HEK293 (cell line): ENCODE measurements around the gene CACYBP.
A peak's percentile ranks its signal among the peaks of the same experiment; 100 is the strongest.

Source experiments
- CTCF ChIA-PET: fragments of 350-600 bp; formaldehyde crosslinking; extraction: SDS; loops from one replicate; lab custom pipeline; 2021; ENCODE audit warnings: antibody characterized with exemption; lab: Yijun Ruan, JAX
- POLR2A ChIA-PET: fragments of 300-600 bp; formaldehyde crosslinking; extraction: SDS; loops from one replicate; lab custom pipeline; 2020; ENCODE audit warnings: antibody characterized with exemption, inconsistent platforms; lab: Yijun Ruan, JAX
- H3K27ac ChIP-seq: fragments of 200-500 bp; sonication (Bioruptor generic); 2 replicates; pipeline ENCODE4 v1.5.1; 2014; ENCODE audit warnings: low read depth, low read length, control low read depth, inconsistent platforms; ENCODE audit errors: extremely low read depth
- H3K36me3 ChIP-seq, 2 experiments: fragments of 200-500 bp in 1 of 2; sonication (Bioruptor generic) in 1 of 2; 1 replicate in 1 of 2; 2 replicates in 1 of 2; pipeline ENCODE4 v1.5.1; 2014 to 2017; ENCODE audit warnings: inconsistent platforms in 2 of 2, low read length in 2 of 2; ENCODE audit not compliant: control insufficient read depth in 2 of 2, insufficient read depth in 1 of 2
- H3K4me1 ChIP-seq: fragments of 200-500 bp; sonication (Bioruptor generic); 2 replicates; pipeline ENCODE4 v1.5.1; 2014; ENCODE audit warnings: mild to moderate bottlenecking, low read length, inconsistent platforms; ENCODE audit not compliant: control insufficient read depth, insufficient read depth
- H3K4me3 ChIP-seq: 2 replicates; pipeline ENCODE4 v1.5.1; 2011; ENCODE audit warnings: low read depth, mild to moderate bottlenecking, control low read depth, low read length, moderate library complexity
- H3K9me3 ChIP-seq: fragments of 200-500 bp; sonication (Bioruptor generic); 2 replicates; pipeline ENCODE4 v1.5.1; 2014; ENCODE audit warnings: low read depth, low read length, inconsistent platforms; ENCODE audit not compliant: control insufficient read depth, insufficient read depth
- BCL11A ChIP-seq: fragments of 450-650 bp; formaldehyde crosslinking; IDR thresholded peaks from 2 replicates; pipeline ENCODE4 v1.5.1; 2016; ENCODE audit warnings: low read depth, missing biosample characterization, missing genetic modification characterization
- GLI2 ChIP-seq: fragments of 450-650 bp; formaldehyde crosslinking; IDR thresholded peaks from 2 replicates; pipeline ENCODE4; 2017; ENCODE audit warnings: missing biosample characterization, missing genetic modification characterization, low read depth, borderline replicate concordance
- GLIS1 ChIP-seq: fragments of 450-650 bp; formaldehyde crosslinking; IDR thresholded peaks from 2 replicates; pipeline ENCODE4 v1.5.1; 2016; ENCODE audit warnings: missing biosample characterization, missing genetic modification characterization
- INSM2 ChIP-seq: fragments of 450-650 bp; formaldehyde crosslinking; IDR thresholded peaks from 2 replicates; pipeline ENCODE4 v1.5.1; 2016; ENCODE audit warnings: missing biosample characterization, missing genetic modification characterization
- KLF1 ChIP-seq: fragments of 450-650 bp; formaldehyde crosslinking; IDR thresholded peaks from 2 replicates; pipeline ENCODE4 v1.5.1; 2016; ENCODE audit warnings: missing biosample characterization, missing genetic modification characterization
- KLF16 ChIP-seq: fragments of 450-650 bp; formaldehyde crosslinking; IDR thresholded peaks from 2 replicates; pipeline ENCODE4 v1.5.1; 2017; ENCODE audit warnings: missing biosample characterization, missing genetic modification characterization
- PATZ1 ChIP-seq: fragments of 450-650 bp; formaldehyde crosslinking; IDR thresholded peaks from 2 replicates; pipeline ENCODE4 v1.5.1; 2016; ENCODE audit warnings: missing biosample characterization, missing genetic modification characterization
- RBAK ChIP-seq: fragments of 450-650 bp; formaldehyde crosslinking; IDR thresholded peaks from 2 replicates; pipeline ENCODE4 v1.5.1; 2016; ENCODE audit warnings: missing biosample characterization, missing genetic modification characterization
- SP2 ChIP-seq: fragments of 450-650 bp; formaldehyde crosslinking; IDR thresholded peaks from 2 replicates; pipeline ENCODE4 v1.5.1; 2016; ENCODE audit warnings: missing biosample characterization, missing genetic modification characterization
- ZBTB49 ChIP-seq: fragments of 450-650 bp; formaldehyde crosslinking; IDR thresholded peaks from 2 replicates; pipeline ENCODE4 v1.5.1; 2016; ENCODE audit warnings: missing biosample characterization, missing genetic modification characterization, low read depth
- ZBTB6 ChIP-seq: fragments of 450-650 bp; formaldehyde crosslinking; IDR thresholded peaks from 2 replicates; pipeline ENCODE4 v1.5.1; 2017; ENCODE audit warnings: missing biosample characterization, missing genetic modification characterization
- ZFP69B ChIP-seq: fragments of 450-650 bp; formaldehyde crosslinking; IDR thresholded peaks from 2 replicates; pipeline ENCODE4 v1.5.1; 2016; ENCODE audit warnings: missing biosample characterization, missing genetic modification characterization
- ZNF112 ChIP-seq: fragments of 450-650 bp; formaldehyde crosslinking; IDR thresholded peaks from 2 replicates; pipeline ENCODE4 v1.5.0; 2017; ENCODE audit warnings: missing biosample characterization, missing genetic modification characterization
- ZNF148 ChIP-seq: fragments of 450-650 bp; formaldehyde crosslinking; IDR thresholded peaks from 2 replicates; pipeline ENCODE4 v1.5.0; 2017; ENCODE audit warnings: missing biosample characterization, missing genetic modification characterization, borderline replicate concordance
- ZNF155 ChIP-seq: fragments of 450-650 bp; formaldehyde crosslinking; IDR thresholded peaks from 2 replicates; pipeline ENCODE4 v1.5.1; 2016; ENCODE audit warnings: missing biosample characterization, missing genetic modification characterization
- ZNF174 ChIP-seq: fragments of 450-650 bp; formaldehyde crosslinking; IDR thresholded peaks from 2 replicates; pipeline ENCODE4 v1.5.0; 2017; ENCODE audit warnings: missing biosample characterization, mild to moderate bottlenecking, missing genetic modification characterization
- ZNF26 ChIP-seq: fragments of 450-650 bp; formaldehyde crosslinking; IDR thresholded peaks from 2 replicates; pipeline ENCODE4 v1.5.1; 2016; ENCODE audit warnings: missing biosample characterization, missing genetic modification characterization
- ZNF324 ChIP-seq: fragments of 450-650 bp; formaldehyde crosslinking; IDR thresholded peaks from 2 replicates; pipeline ENCODE4 v1.5.1; 2016; ENCODE audit warnings: missing biosample characterization, missing genetic modification characterization
- ZNF510 ChIP-seq: fragments of 450-650 bp; formaldehyde crosslinking; IDR thresholded peaks from 2 replicates; pipeline ENCODE4 v1.5.1; 2018; ENCODE audit warnings: mild to moderate bottlenecking, missing genetic modification characterization, missing biosample characterization; ENCODE audit not compliant: insufficient replicate concordance
- ZNF544 ChIP-seq: fragments of 450-650 bp; formaldehyde crosslinking; IDR thresholded peaks from 2 replicates; pipeline ENCODE4 v1.5.0; 2017; ENCODE audit warnings: missing biosample characterization, missing genetic modification characterization
- ZNF580 ChIP-seq: fragments of 450-650 bp; formaldehyde crosslinking; IDR thresholded peaks from 2 replicates; pipeline ENCODE4 v1.5.1; 2016; ENCODE audit warnings: missing biosample characterization, missing genetic modification characterization
- ZNF76 ChIP-seq: fragments of 450-650 bp; formaldehyde crosslinking; IDR thresholded peaks from 2 replicates; pipeline ENCODE4; 2016; ENCODE audit warnings: low read depth, missing biosample characterization, missing genetic modification characterization, borderline replicate concordance
- ZNF785 ChIP-seq: fragments of 450-650 bp; formaldehyde crosslinking; IDR thresholded peaks from 2 replicates; pipeline ENCODE4 v1.5.1; 2016; ENCODE audit warnings: missing biosample characterization, missing genetic modification characterization
- ZNF843 ChIP-seq: fragments of 450-650 bp; formaldehyde crosslinking; IDR thresholded peaks from 2 replicates; pipeline ENCODE4 v1.5.1; 2016; ENCODE audit warnings: missing biosample characterization, missing genetic modification characterization

CACYBP gene

GRCh38 chr1:175023043-175023921, 23.5 kb downstream of the CACYBP start, which contains the start of gene MRPS14:
Gene MRPS14 (minus strand): TSS chr1:175023425. CDS start chr1:175023408, 17 bp downstream.
- Histone ChIP-seq H3K4me1 (no peaks in the 10 kb centered on the region; the same call in 1 of the 2 replicates), H3K9me3 (no peaks in the 10 kb centered on the region), H3K4me3 (peak within 1 kb of the TSS; percentile 95), H3K36me3 (peaks cover 0 to 14% of the 10 kb centered on the region in 2 experiments; a peak in 2 of 3 replicates), H3K27ac (peak within 1 kb of the TSS; percentile 32)
- CTCF ChIA-PET, result interaction anchor here (0.6 to 1.1 kb wide), 6 partner anchors 17 to 1466 kb away, joined by 3 read pairs; no protein-coding TSS in a partner anchor
- POLR2A ChIA-PET, result interaction anchor here (0.7 to 3.8 kb wide), 10 partner anchors 9 to 1186 kb away, joined by 3 to 58 read pairs (median 5); partner anchors contain the start of gene CACYBP
- no peak for TF ChIP-seq ZBTB49 (tag by site-specific recombination)
- no peak for TF ChIP-seq ZNF510 (tag by site-specific recombination)
- no peak for TF ChIP-seq ZNF785
- TF ChIP-seq ZNF580 (tag by site-specific recombination), result peak; percentile 50; the same call in 1 of the 2 replicates
- peak; percentile 85 for TF ChIP-seq SP2 (tag by site-specific recombination)
- no peak for TF ChIP-seq ZNF26 (tag by site-specific recombination)
- TF ChIP-seq ZNF174 (tag by site-specific recombination), result no peak
- TF ChIP-seq ZNF76 (tag by site-specific recombination), result peak; percentile 81
- no peak for TF ChIP-seq ZNF112 (tag by site-specific recombination)
- TF ChIP-seq PATZ1 (tag by site-specific recombination), result peak; percentile 60
- no peak; the same call in 1 of the 2 replicates for TF ChIP-seq GLI2 (tag by site-specific recombination)
- no peak for TF ChIP-seq RBAK (tag by site-specific recombination)
- peak; percentile 84 for TF ChIP-seq ZNF324
- TF ChIP-seq KLF1 (tag by site-specific recombination), result peak; percentile 55
- 0 out of 2 replicates have a peak, but pooled peaks have one; percentile 32 for TF ChIP-seq ZNF843 (tag by site-specific recombination)
- TF ChIP-seq KLF16 (tag by site-specific recombination), result peak; percentile 95
- no peak for TF ChIP-seq ZNF544 (tag by site-specific recombination)
- peak; percentile 81 for TF ChIP-seq GLIS1
- TF ChIP-seq ZBTB6 (tag by site-specific recombination), result 0 out of 2 replicates have a peak, but pooled peaks have one; percentile 12
- no peak for TF ChIP-seq ZNF155 (tag by site-specific recombination)
- TF ChIP-seq BCL11A (tag by site-specific recombination), result no peak
- TF ChIP-seq ZNF148 (tag by site-specific recombination), result no peak
- peak; percentile 74; the same call in 1 of the 2 replicates for TF ChIP-seq INSM2
- TF ChIP-seq ZFP69B (tag by site-specific recombination), result peak; percentile 63; the same call in 1 of the 2 replicates
